K562 (cell line): ENCODE data around the gene SHH. TPM values are rescaled to one million over a fixed set of nuclear protein-coding genes. Genes with fewer than 3 reads are reported as not detected.

ENCODE experiments used
- ATAC-seq: fragments of 200-7000 bp; cut with Tn5 transposase; 3 replicates; pipeline ENCODE4 v1.9.1; 2020; ENCODE audit warnings: moderate library complexity
- BruUV-seq: library from RNA; stranded (reverse); fragments of 400-500 nt; replicated peaks from 2 replicates; lab custom pipeline; 2021; lab: Mats Ljungman, UMichigan
- CTCF ChIA-PET: fragments of 300-600 bp; formaldehyde crosslinking; extraction: SDS; loops from one replicate; lab custom pipeline; 2021; ENCODE audit warnings: low intra/inter-chr PET ratio; lab: Yijun Ruan, JAX
- POLR2A ChIA-PET: fragments of 300-600, 350-650 bp; sonication (Branson Sonifier 250); formaldehyde crosslinking; extraction: SDS; loops from one replicate; lab custom pipeline; 2021; ENCODE audit warnings: antibody characterized with exemption, inconsistent platforms; lab: Yijun Ruan, JAX
- DNase-seq, 4 experiments: peaks; one replicate each; pipeline versions ENCODE4 v3.0.0 to v3.0.0-alpha.2; 2011 to 2018; ENCODE audit warnings: low spot score in 3 of 4, mixed read lengths in 3 of 4; ENCODE audit errors: extremely low read depth in 1 of 4
- FAIRE-seq: peaks from 2 replicates; lab custom pipeline; 2011; peaks lifted over from hg19 to GRCh38; lab: Jason Lieb, UNC
- H2AFZ ChIP-seq: 2 replicates; pipeline ENCODE4 v1.6.0; 2011; ENCODE audit warnings: low read depth, low read length, control low read depth, inconsistent platforms
- H3K27ac ChIP-seq: fragments of 200-600 bp; 3 replicates; pipeline ENCODE4 v1.8.0; 2011; ENCODE audit warnings: low read depth, mild to moderate bottlenecking, control low read depth, inconsistent platforms, low read length, moderate library complexity, mixed read lengths; ENCODE audit errors: extremely low read depth
- H3K27me3 ChIP-seq, 2 experiments: fragments of 300-600 bp in 1 of 2; 2 replicates in 1 of 2; 3 replicates in 1 of 2; pipeline versions ENCODE4 v1.6.0 to v1.8.0; 2011; ENCODE audit warnings: inconsistent platforms in 2 of 2, low read length in 2 of 2, mild to moderate bottlenecking in 1 of 2, mixed read lengths in 1 of 2, moderate library complexity in 1 of 2; ENCODE audit not compliant: control insufficient read depth in 2 of 2, insufficient read depth in 2 of 2
- H3K36me3 ChIP-seq: fragments of 300-600 bp; 3 replicates; pipeline ENCODE4 v1.8.0; 2011; ENCODE audit warnings: mild to moderate bottlenecking, low read length, inconsistent platforms; ENCODE audit not compliant: control insufficient read depth, insufficient read depth
- H3K4me1 ChIP-seq, 2 experiments: fragments of 200-600 bp in 1 of 2; replicated peaks in 1 of 2; 2 replicates in 1 of 2; 3 replicates in 1 of 2; pipeline versions ENCODE4 v1.5.1 to v1.8.0; 2011; ENCODE audit warnings: inconsistent platforms in 2 of 2, low read length in 2 of 2, mild to moderate bottlenecking in 1 of 2, mixed read lengths in 1 of 2, moderate library complexity in 1 of 2; ENCODE audit not compliant: control insufficient read depth in 2 of 2, insufficient read depth in 2 of 2
- H3K4me2 ChIP-seq: 2 replicates; pipeline ENCODE4 v1.6.1; 2011; ENCODE audit warnings: low read length, control low read depth, inconsistent platforms, mixed read lengths; ENCODE audit not compliant: insufficient read depth
- H3K4me3 ChIP-seq: fragments of 200-600 bp; sonication (generic), shearing (Covaris generic); 2 replicates; pipeline ENCODE4 v1.5.1; 2016; ENCODE audit warnings: control low read depth, inconsistent platforms
- H3K79me2 ChIP-seq: fragments of 200-600 bp; 3 replicates; pipeline ENCODE4 v1.8.0; 2011; ENCODE audit warnings: low read length, inconsistent platforms; ENCODE audit not compliant: control insufficient read depth, insufficient read depth
- H3K9ac ChIP-seq, 2 experiments: 2 replicates each; pipeline versions ENCODE4 v1.6.0 to v1.6.1; 2011; ENCODE audit warnings: low read depth in 2 of 2, low read length in 2 of 2, control low read depth in 1 of 2, inconsistent platforms in 1 of 2, mild to moderate bottlenecking in 1 of 2, mixed read lengths in 1 of 2; ENCODE audit not compliant: insufficient read depth in 1 of 2
- H3K9me1 ChIP-seq: one replicate; pipeline ENCODE4 v1.6.0; 2011; ENCODE audit warnings: inconsistent platforms, mild to moderate bottlenecking, low read length, moderate library complexity; ENCODE audit not compliant: control insufficient read depth, insufficient read depth
- H3K9me3 ChIP-seq: replicated peaks from 2 replicates; pipeline ENCODE4 v1.5.1; 2011; ENCODE audit warnings: low read depth, low read length, inconsistent platforms; ENCODE audit not compliant: control insufficient read depth, insufficient read depth
- H4K20me1 ChIP-seq: replicated peaks from 2 replicates; pipeline ENCODE4 v1.6.1; 2011; ENCODE audit warnings: low read length, inconsistent platforms, mixed read lengths; ENCODE audit not compliant: control insufficient read depth, insufficient read depth
- CCAR2 ChIP-seq: fragments of 200-400 bp; formaldehyde crosslinking; IDR thresholded peaks from 2 replicates; pipeline ENCODE4 v1.6.1; 2017; ENCODE audit warnings: mild to moderate bottlenecking, low read depth, low read length
- CGGBP1 ChIP-seq: fragments of 250-450 bp; sonication (Bioruptor Pico); IDR thresholded peaks from 2 replicates; pipeline ENCODE4 v1.9.0; 2021; ENCODE audit warnings: mild to moderate bottlenecking
- HMG20B ChIP-seq: fragments of 250-450 bp; sonication (Bioruptor Pico); IDR thresholded peaks from 2 replicates; pipeline ENCODE4 v1.5.0; 2021; ENCODE audit warnings: mild to moderate bottlenecking
- KDM1A ChIP-seq, 2 experiments: fragments of 450-650 bp; IDR thresholded peaks; 2 replicates each; pipeline ENCODE4 v1.6.1; 2016; ENCODE audit warnings: mild to moderate bottlenecking in 2 of 2
- MYBL2 ChIP-seq, 2 experiments: fragments of 450-650 bp in 1 of 2; sonication (generic) in 1 of 2; formaldehyde crosslinking in 1 of 2; IDR thresholded peaks; 2 replicates each; pipeline versions ENCODE4 v1.6.1 to v1.8.1; 2017 to 2022; ENCODE audit warnings: borderline replicate concordance in 1 of 2, inconsistent platforms in 1 of 2, low read depth in 1 of 2, mild to moderate bottlenecking in 1 of 2, missing genetic modification reagents in 1 of 2, moderate library complexity in 1 of 2
- NFATC3 ChIP-seq: fragments of 450-650 bp; IDR thresholded peaks from 2 replicates; pipeline ENCODE4 v1.6.1; 2017; ENCODE audit warnings: mild to moderate bottlenecking
- NFE2L1 ChIP-seq: fragments of 450-650 bp; IDR thresholded peaks from 2 replicates; pipeline ENCODE4 v1.6.1; 2016; ENCODE audit warnings: missing genetic modification characterization, low read depth, mild to moderate bottlenecking, missing compliant biosample characterization, moderate library complexity, borderline replicate concordance
- NFYB ChIP-seq: IDR thresholded peaks from 2 replicates; pipeline ENCODE4 v1.6.1; 2011; ENCODE audit warnings: mild to moderate bottlenecking, moderate library complexity; ENCODE audit not compliant: insufficient read length; ENCODE audit errors: extremely low read depth
- NR1H2 ChIP-seq: sonication (generic); formaldehyde crosslinking; IDR thresholded peaks from 2 replicates; pipeline ENCODE4 v1.4.0; 2020; ENCODE audit warnings: mild to moderate bottlenecking, missing genetic modification reagents
- PATZ1 ChIP-seq: fragments of 250-450 bp; sonication (Bioruptor Pico); IDR thresholded peaks from 2 replicates; pipeline ENCODE4 v1.5.0; 2020; ENCODE audit warnings: mild to moderate bottlenecking, borderline replicate concordance
- PCBP2 ChIP-seq: fragments of 200-400 bp; formaldehyde crosslinking; IDR thresholded peaks from 2 replicates; pipeline ENCODE4 v1.6.1; 2018; ENCODE audit warnings: low read length, low read depth, mild to moderate bottlenecking, moderate library complexity; ENCODE audit not compliant: poor library complexity, severe bottlenecking
- POLR2H ChIP-seq: IDR thresholded peaks from 2 replicates; pipeline ENCODE4 v1.6.1; 2016; ENCODE audit warnings: missing genetic modification characterization, low read depth, mild to moderate bottlenecking, control low read depth, missing compliant biosample characterization, moderate library complexity
- PREB ChIP-seq: sonication (generic); formaldehyde crosslinking; IDR thresholded peaks from 2 replicates; pipeline ENCODE4 v1.8.1; 2023; ENCODE audit warnings: mild to moderate bottlenecking, missing genetic modification reagents
- SAFB ChIP-seq: fragments of 200-400 bp; formaldehyde crosslinking; IDR thresholded peaks from 2 replicates; pipeline ENCODE4 v1.6.1; 2017; ENCODE audit warnings: low read depth, low read length, borderline replicate concordance
- THRA ChIP-seq: fragments of 450-650 bp; IDR thresholded peaks from 2 replicates; pipeline ENCODE4 v1.6.1; 2017; ENCODE audit warnings: mild to moderate bottlenecking, moderate library complexity
- THRAP3 ChIP-seq: fragments of 450-650 bp; IDR thresholded peaks from 2 replicates; pipeline ENCODE4 v1.6.1; 2016; ENCODE audit warnings: mild to moderate bottlenecking, inconsistent platforms, borderline replicate concordance
- USF2 ChIP-seq: sonication (generic); formaldehyde crosslinking; IDR thresholded peaks from 2 replicates; pipeline ENCODE4 v1.5.0; 2020; ENCODE audit warnings: missing genetic modification reagents
- ZNF134 ChIP-seq: fragments of 250-450 bp; sonication (Bioruptor Pico); conservative IDR thresholded peaks from 2 replicates; pipeline ENCODE4 v1.4.0; 2020
- WGBS: fragments of 100-300 bp; shearing (Covaris generic); methylation state at CpG from one replicate; pipeline ENCODE4 v1.1.6; 2016; ENCODE audit warnings: low coverage, mixed read lengths; ENCODE audit not compliant: insufficient coverage; ENCODE audit errors: missing lambda C conversion rate; 5-methylcytosine and 5-hydroxymethylcytosine counted together
- in situ Hi-C: fragments of 300-500 bp; cut with MboI; formaldehyde crosslinking; loops from 4 replicates; pipeline ENCODE4 v1.15.0; 2018; ENCODE audit warnings: inconsistent platforms, mixed read lengths
- intact Hi-C: fragments of 100-400 bp; cut with micrococcal nuclease; formaldehyde crosslinking; loops from 2 replicates; pipeline ENCODE4 v1.14.2; 2022
- polyA plus RNA-seq, 8 experiments: library from polyadenylated mRNA; depleted of rRNA in 4 of 8; stranded (reverse) in 5 of 8; unstranded in 3 of 8; fragments of >200 nt; fragmentation: Nextera tagmentation in 2 of 8; fragmentation: Illumina TruSeq in 1 of 8; extraction: Ambion mirVana in 2 of 8; extraction: Trizol in 1 of 8; gene quantifications; 2 replicates each; pipeline versions ENCODE4 v1.2.1 to v1.2.3, GENCODE V29; 2011 to 2014; ENCODE audit warnings: inconsistent platforms in 1 of 8, missing spikeins in 1 of 8
- total RNA-seq, 7 experiments: library from RNA; depleted of rRNA in 6 of 7; stranded (reverse); fragments of >200 nt in 6 of 7; fragmentation: Illumina TruSeq in 2 of 7; extraction: Trizol in 2 of 7; gene quantifications; 2 replicates each; pipeline versions ENCODE4 v1.2.1 to v1.2.3, GENCODE V29; 2011 to 2021; ENCODE audit warnings: low replicate concordance in 1 of 7

The SHH gene
- total and polyA plus RNA-seq, 9 of the 15 experiments (the other 6 are each of a cell fraction or from before 2014, with no cell fraction given): 0.09 TPM; not detected in 8

- no peaks in the 10 kb centered on the region for H3K9me1 ChIP-seq
- no peak overlapping the region for H3K4me2 ChIP-seq
- TF ChIP-seq THRAP3 (no peak), PATZ1 (CRISPR knock-in tag) (no peak), SAFB (no peak), MYBL2 (IDR thresholded peaks at IDR 0.05; ENCODE audit: low read depth) (no peak), MYBL2 (CRISPR knock-in tag; IDR thresholded peaks at IDR 0.05; ENCODE audit: borderline replicate concordance) (no peak), POLR2H (tag) (no peak), ZNF134 (no peak), CCAR2 (no peak), NFE2L1 (tag) (no peak), NFATC3 (no peak), KDM1A (IDR thresholded peaks at IDR 0.05) (no peak), USF2 (CRISPR knock-in tag) (no peak), CGGBP1 (CRISPR knock-in tag) (no peak), THRA (no peak), PREB (CRISPR knock-in tag) (no peak), HMG20B (CRISPR knock-in tag) (no peak), NFYB (no peak), NR1H2 (CRISPR knock-in tag) (no peak), PCBP2 (no peak)
- no peaks in the 10 kb centered on the region; the same call in 1 of the 2 replicates for H3K9me3 ChIP-seq
- ChIA-PET CTCF (no interaction called here), POLR2A (no interaction called here)
- peaks cover 0 to 12% of the 10 kb centered on the region in 2 experiments; a peak in 1 of 5 replicates for H3K4me1 ChIP-seq
- H3K36me3 ChIP-seq: no peaks in the 10 kb centered on the region
- WGBS: 65% methylated on average over 18 of the region's 22 CpGs
- H3K9ac ChIP-seq: peak overlapping the region in 1 of 2 experiments; percentile 65; a peak in 1 of 4 replicates
- no TSS peak for BruUV-seq
- ATAC-seq: peak; percentile 14
- H3K79me2 ChIP-seq: no peaks in the 10 kb centered on the region
- H3K27me3 ChIP-seq: no peaks in the 10 kb centered on the region; a peak in 1 of 5 replicates
- intact Hi-C loops: no loop called here
- FAIRE-seq: no peak
- no peak overlapping the region for H3K4me3 ChIP-seq
- no peak for DNase-seq
- H2AFZ ChIP-seq: no peak overlapping the region
- no peak overlapping the region for H3K27ac ChIP-seq
- in situ Hi-C loops: no loop called here
- H4K20me1 ChIP-seq: no peaks in the 10 kb centered on the region
Measured at GRCh38 chr7:155788616-155789000, 23.7 kb downstream of the SHH start.
